GM18868 (cell line): Measurements from ENCODE around the gene RPL26.
"Not testable (repeated sequence)": the region's sequence is repeated elsewhere in the genome, so short reads cannot be mapped to it uniquely, and the experiment has no call there.

Experiments
- ATAC-seq: cut with Tn5 transposase; IDR thresholded peaks from one replicate; pipeline ENCODE4 v1.9.1; 2021; ENCODE audit warnings: mild to moderate bottlenecking, moderate library complexity; ENCODE audit not compliant: unreplicated experiment

Gene RPL26

DNA sequence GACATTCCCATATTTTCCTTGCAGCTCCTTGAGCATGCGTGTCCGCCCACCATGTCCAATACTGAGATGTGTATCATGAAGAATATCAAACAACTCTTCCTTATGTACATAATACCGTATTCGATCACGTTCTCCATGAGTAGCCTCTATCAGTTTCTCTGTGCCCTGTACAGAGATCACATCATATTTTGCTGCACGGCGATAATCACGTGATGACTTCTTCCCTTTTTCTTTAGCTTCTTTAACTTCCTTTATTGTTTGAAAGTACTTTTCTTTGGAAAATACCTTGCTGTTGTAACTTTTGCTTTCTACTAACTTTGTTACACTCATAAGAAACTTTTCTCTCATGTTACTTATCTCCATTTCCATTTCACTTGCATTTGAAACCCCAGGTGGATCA, 13.0 kb downstream of the RPL26 start:
- ATAC-seq, result no peak

DNA sequence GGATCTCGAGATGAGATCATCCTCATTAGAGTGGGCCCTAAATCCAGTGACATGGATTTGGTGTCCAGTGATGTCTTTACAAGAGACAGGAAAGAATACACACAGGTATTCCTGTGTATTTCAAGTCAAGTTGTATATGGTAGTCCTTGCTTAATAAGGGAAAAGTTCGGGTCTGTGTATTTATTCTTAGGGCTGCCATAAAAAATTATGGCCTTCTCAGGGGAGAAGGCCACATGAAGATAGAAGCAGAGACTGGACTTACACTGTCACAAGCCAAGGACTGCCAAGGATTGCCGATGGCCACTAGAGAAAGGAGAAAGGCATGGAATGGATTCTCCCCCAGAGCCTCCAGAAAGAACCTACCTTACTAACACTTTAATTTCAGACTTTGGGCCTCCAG, 14.8 kb downstream of the RPL26 start:
- ATAC-seq, result no peak

DNA sequence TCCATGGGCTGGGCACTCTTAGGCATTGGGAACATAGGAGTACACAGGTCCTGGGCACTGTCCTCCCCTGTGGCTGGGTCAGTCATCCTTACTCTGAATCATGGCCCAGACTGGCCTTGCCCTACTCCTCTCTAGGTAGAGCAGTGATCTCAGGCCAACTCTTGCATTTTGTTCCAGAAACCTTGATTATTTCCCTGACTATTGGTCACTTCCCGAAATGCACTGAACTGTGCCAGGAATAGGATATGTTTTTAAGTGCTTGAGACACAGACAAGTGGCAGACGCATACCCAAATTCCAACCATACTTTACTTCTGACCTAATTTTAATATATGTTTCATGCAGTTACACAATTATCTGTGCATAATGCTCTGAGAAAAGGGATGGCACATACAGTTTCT, 16.8 kb downstream of the RPL26 start:
- no peak for ATAC-seq

DNA sequence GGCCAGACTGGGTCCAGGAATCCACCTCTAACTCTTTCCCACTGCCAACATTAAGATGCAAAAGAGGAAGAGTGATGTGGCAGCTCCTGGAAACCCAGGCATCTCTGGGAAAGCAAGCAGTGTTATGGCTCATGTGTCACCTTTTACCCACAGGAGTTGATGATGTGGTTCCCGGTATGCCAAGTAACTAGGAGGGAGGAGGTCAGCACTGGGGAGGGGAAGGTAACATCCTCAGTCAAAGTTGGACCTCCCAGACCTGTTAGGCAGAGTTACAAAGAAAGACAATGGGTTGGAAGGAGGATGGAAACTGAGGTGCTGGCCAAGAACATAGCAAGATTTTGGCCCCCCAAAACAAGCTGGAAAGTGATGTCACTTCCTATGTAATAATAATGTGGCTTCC, 17.9 kb downstream of the RPL26 start:
- ATAC-seq, result no peak

DNA sequence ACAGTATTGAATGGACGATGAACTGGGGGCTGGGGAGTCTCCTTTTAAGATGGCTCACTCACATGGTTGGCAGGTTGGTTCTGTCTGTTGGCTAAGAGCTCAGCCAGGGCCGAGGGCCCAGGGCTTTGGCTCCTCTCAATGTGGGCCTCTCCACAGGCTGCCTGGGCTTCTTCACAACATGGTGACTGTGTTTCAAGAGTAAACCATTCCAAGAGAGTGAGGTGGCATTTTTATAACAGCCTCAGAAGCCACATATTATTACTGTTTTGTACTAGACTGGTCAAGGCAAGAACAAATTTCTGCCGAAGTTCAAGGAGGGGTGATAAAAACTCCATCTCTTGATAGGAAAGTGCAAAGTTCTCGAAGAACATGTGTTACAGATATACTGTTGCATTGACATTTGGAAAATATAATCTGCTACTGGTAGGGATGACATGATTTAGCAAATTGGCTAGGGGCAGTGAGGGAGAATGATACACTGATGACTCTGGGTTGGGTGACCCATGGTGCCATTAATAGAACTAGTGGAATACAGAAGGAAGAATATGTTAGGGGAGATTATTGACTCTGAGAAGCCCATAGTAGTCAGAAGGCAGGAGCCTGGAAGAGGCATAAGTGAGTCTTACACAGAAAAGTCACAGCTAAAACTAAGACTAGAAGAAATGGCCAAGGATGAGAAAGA, 20.2 kb downstream of the RPL26 start:
- no peak for ATAC-seq

DNA sequence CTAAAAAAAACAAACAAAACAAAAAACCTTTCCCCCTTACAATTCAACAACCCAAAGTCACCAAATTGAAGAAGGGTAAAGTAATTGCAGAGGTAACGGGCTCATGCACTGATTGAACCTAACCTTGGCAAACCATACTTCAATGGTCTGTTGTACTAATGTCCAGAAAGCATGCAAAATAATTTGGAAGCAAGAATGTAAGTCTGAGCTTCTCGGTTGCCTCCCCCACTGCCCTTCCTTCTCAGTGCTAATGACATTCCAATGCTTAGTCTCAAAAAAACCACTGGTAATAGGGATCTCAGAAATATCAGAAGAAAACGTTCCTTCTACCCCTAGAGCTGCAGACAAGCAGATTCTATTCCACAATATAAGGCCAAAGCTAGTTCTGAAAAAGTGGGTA, 22.2 kb downstream of the RPL26 start:
- no peak for ATAC-seq

DNA sequence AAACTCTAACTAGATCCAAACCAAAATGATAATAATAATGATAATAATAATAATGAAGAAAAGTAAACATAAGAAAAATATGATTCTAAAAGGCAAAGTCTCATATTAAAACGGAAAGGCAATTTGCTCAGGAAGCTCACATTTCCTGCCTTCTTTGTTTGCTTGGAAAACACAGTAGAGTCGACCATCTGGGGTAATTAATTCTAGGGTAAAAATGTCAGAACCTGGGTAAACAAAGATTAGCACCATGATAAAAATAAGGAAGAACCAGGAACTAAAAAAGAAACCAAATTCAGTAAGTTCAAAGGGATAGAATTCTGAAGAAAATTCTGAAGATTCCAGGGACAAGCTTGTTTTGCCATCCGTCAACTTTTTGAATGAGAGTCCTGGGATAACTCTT, 22.7 kb downstream of the RPL26 start:
- no peak for ATAC-seq

DNA sequence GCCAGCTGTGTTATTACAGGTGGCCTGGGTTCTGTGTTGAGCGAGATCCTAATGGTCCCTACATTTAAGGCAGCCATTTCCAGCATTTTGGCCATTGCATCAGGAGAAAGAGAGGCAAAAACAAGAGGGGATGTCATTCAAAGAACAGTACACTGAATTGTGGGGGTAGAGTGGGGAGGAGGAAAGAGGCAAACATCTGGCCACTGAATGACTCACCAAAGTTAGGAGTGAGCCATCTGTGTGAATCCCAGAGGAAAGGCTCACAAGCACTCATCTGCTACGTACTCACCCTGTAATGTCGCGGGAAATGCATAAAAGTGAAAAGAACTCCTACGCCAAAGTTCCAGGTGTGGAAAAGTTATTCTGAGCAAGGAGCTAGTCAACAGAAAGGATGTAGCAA, 23.2 kb downstream of the RPL26 start:
- ATAC-seq, result no peak

DNA sequence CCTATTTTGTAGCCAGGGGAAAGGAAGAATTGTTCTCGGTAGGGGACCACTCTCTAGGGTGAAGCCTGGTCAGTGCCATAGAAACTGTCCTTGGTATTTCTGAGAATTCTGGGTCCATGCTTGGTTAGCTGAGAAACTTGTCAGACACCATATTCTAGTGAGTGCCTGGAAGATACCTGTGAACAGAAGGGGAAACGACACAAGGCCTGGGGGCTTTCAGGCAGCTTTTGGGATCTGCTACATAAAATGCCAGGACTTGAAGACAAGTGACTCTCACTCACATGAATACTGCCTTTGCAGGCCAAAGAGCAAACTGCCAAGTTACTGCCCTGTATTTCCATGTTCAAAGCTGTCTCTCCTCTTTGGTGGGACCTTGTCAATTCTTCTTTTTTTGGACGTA, 25.1 kb downstream of the RPL26 start:
- no peak for ATAC-seq

DNA sequence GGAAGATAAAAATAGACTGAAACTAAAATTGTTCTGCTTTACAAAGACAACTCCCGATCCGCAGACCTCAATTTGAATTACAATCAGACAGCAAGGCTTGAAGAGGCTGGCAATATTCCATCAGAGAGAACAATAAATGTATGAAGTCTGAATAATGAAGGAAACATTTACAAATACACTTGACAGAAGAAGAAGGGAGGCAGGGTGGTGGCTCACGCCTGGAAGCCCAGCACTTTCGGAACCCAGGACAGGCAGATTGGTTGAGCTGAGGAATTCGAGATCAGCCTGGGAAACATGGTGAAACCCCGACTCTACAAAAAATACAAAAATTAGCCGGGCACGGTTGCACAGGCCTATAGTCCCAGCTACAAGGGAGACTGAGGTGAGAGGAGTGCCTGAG, 28.8 kb downstream of the RPL26 start:
- ATAC-seq, result no peak

DNA sequence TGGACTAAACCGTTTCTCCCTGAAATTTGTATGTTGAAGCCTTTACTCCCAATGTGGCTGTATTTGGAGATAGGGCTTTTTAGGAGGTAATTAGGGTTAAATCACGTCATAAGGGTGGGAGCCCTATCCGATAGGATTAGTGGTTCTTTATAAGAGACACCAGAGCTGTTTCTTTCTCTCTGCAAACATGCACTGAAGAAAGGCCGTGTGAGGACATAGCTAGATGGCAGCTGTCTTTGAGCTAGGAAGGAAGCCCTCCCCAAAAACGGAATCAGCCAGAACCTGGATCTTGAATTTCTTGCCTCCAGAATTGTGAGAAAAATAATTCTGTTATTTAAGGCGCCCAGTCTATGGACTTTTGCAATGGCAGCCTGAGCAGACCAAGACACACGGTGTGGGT, 29.3 kb downstream of the RPL26 start:
- no peak for ATAC-seq

DNA sequence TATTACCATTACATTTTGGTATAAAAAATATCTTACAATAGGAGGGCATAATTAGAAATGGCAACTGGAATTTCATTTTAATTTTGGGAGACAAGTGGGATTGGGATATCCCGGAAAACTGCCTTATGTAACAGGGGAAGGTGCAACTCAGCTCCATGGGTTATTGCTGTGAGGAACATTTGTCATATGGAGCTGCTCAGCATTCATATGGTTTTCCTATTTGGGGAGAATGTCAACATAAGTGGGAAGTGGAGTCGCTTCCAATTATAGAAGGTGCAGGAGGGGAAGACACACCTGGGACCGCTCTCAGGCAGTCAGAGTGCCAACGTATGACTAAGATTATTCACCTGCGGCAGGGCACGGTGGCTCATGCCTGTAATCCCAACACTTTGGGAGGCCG, 32.7 kb downstream of the RPL26 start:
- ATAC-seq, result no peak

DNA sequence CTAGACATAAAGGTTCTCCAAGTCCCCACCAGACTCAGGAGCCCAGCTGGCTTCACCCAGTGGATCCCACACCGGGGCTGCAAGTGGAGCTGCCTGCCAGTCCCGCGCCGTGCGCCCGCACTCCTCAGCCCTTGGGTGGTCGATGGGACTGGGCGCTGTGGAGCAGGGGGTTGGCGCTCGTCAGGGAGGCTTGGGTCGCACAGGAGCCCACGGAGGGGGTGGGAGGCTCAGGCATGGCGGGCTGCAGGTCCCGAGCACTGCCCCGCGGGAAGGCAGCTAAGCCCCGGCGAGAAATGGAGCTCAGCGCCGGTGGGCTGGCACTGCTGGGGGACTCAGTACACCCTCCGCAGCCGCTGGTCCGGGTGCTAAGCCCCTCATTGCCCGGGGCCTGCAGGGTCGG, 36.0 kb downstream of the RPL26 start:
- ATAC-seq, result not testable (repeated sequence)

DNA sequence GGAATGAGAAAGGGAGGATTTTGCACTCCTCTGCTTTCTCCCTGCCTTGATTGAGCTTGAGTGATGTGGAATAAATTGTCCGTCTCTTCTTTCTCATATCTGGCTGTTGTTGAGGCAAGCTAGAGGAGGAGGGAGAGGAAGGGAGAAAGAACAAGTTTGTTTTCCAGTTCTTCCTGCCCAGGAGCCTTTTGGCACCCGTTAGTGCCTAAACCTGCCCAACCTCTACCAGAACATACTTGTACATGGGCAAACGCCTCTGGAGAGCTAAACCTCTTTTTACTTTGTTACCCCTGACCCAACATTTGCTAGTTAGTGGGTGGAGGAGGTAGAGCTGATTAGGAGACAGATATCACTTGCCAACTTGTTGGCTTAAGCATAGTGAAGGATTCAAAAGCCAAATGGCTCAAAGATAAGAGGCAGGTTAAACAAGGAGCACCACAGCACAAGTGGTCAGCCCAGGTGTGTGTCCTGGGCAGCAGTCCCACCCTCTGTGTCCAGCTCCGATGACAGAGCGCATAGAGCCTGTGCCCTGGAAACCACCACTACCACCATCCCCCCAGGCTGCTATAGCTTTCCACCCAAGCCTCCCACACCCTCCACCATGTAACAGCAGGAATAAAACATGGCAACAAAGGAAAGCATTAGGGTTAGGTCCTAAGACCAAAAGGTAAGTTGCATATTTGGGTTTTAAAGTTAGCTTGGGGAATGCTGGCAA, 36.9 kb downstream of the RPL26 start:
- ATAC-seq, result no peak

DNA sequence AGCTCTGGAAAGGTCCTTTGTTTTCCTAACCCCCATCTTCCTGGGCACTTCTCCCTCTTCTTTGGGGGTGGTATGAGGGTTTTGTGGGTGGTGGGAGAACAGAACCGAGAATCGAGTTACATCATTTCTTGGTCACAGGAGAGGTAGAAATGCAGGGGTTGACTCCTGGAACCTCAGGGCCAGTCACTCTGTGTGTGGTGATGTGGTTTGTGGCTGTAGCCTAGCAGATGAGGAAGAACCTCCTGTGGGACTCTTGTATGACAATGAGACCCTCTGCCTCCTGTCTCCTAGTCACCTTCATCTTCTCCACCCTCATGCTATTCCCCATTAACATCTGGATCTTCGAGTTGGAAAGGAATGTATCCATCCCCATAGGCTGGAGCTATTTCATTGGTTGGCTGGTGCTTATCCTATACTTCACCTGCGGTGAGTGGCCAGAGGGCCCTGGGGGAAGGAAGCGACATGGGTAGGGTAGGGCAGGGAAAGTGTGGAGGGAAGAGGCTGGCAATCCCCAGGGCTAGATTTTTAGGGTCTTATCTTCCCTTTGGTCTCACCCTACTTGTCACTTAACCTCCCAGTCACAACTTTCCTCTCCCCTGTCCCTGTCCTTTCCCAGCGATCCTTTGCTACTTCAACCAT, 37.8 kb downstream of the RPL26 start:
- ATAC-seq, result no peak

DNA sequence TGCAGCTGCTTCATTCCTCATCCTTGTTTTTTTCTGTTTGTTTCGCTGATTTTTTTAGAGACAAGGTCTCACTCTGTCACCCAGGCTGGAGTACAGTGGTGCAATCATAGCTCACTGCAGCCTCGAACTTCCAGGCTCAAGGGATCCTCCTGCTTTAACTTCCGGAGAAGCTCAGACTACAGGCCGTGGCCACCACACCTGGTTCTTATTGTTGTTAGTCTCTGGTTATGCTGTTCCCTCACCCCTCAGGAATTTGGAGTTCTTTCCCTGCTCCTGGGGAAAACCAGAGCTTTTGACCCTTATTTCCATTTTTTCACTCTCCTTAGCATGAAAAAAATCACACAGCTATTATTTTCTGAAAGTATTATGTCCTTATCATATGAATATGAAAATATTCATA, 41.5 kb downstream of the RPL26 start:
- ATAC-seq, result no peak

DNA sequence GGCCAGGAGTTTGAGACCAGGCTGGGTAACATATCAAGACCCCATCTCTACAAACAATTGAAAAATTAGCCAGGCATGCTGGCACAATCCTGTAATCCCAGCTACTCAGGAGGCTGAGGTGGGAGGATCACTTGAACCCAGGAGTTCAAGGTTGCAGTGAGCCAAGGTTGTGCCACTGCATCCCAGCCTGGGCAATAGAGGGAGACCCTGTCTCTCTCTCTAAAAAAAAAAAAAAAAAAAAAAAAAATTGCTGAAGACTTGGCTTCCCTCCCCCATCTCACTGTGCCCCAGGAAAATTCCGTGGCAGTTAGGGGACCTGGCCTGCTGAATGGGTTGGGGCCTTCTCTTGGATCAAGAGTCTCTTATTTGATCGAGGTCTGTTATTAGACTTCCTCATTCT, 43.5 kb downstream of the RPL26 start, which contains the start of gene ODF4:
Gene ODF4 (plus strand): TSS at position 301 of the 400 bp plus-strand sequence. CDS start 212 bp downstream, outside the sequence.
- ATAC-seq, result no peak

DNA sequence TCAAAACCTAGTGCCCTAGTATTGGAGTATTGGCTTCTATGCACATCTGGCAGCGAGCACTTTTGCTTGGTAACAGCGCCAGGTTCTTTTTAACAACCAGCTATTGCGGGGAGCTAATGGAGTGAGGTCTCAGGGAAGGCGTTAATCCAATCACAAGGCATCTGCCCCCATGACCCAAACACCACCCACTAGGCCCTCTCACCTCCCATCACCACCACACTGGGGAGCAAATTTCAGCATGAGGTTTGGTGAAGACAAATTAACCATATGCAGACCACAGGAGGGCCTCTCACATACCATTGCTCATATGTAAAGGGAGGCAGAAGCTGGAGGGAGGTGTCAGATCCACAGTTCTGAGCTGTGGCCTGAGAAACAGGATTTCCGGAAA, 44.2 kb downstream of the RPL26 start:
- no peak for ATAC-seq

DNA sequence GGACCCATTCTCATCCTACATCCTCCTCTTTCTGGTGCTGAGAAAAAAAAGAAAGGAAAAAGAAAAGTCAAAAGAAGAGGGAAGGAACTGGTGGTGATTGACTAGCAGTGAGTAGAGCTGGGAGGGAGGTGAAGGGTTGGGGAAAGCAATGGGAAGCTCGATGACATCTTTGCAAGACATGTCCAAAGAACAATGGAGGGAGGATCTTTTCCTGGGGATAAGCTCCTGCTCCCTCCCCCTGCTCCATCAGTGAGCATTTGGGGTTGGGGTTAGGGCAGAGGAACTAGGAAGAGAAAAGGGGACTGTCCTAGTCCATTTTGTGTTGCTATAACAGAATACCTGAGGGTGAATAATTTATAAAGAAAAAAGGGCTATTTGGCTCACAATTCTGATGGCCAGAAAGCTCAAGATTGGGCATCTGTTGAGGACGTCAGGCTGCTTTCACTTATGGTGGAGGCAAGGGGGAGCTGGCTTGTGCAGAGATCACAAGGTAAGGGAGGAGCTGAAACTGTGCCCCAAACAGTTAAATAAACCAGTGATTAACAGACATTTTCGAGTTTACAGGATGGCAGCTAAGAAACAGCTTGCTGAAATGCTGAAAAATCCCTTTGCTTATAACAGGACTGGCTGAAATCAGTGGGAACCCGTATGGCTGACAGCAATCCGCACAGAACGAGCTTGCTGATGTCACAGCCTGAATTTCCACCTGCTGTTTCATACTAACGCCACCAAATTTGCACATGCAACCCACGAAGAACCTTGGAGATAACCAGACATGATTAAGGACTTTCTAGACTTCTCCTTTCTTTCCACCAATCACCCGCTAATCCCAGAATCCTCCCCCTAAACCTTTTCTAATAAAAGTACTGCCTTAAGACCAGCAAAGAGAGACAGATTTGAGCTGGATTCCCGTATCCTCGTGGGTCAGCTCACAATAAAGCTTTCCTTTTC, 44.9 kb downstream of the RPL26 start:
- ATAC-seq, result no peak

DNA sequence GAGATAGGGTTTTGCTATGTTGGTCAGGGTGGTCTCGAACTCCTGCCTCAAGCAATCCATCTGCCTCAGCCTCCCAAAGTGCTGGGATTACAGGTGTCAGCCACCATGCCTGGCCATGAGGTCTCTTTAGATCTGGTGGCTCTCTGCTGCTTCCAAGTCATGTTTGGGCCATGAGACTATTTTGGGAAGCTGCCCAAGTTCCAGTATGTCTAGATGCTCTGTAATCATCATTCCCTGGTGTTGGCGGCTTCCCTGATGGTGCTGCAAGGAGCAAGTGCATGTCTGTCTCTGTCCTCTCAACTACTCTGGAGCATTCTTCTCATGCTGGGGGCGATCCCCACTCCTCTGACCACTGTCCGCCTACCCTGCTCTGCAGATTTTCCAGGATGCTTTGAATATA, 49.7 kb downstream of the RPL26 start:
- ATAC-seq, result no peak

DNA sequence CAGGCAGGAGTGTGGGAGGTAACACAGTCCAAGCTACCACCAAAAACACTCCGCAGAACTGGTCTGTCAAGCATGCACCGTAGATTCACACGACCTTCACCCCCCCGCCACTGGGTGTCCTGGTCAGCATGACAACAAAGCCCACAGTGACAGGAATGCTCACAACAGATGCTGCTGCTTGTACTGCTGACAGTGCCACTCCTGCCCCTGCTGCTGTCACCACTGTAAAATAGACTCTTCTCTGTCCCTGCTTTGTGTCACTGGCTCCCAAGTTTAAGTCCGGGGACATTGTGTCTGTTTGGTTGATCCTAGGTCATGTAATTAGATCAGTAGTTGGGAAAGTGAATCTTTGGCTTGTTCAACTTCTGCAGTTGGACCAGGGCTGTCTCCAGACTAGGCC, 50.3 kb downstream of the RPL26 start:
- no peak for ATAC-seq
